HG03432 (cell line): ENCODE results near the gene HSD17B7.
A peak's percentile ranks its signal among the peaks of the same experiment; 100 is the strongest.
"Not testable (repeated sequence)": the region's sequence is repeated elsewhere in the genome, so short reads cannot be mapped to it uniquely, and the experiment has no call there.

Experiments used
- ATAC-seq: cut with Tn5 transposase; IDR thresholded peaks from one replicate; pipeline ENCODE4 v1.9.1; 2021; ENCODE audit warnings: mild to moderate bottlenecking, moderate library complexity; ENCODE audit not compliant: unreplicated experiment

Gene HSD17B7

GRCh38 chr1:162799995-162800830, 9.7 kb downstream of the HSD17B7 start:
- ATAC-seq: not testable (repeated sequence)

GRCh38 chr1:162807503-162807902, 17.0 kb downstream of the HSD17B7 start:
- ATAC-seq: not testable (repeated sequence)

- not testable (repeated sequence) for ATAC-seq
Measured at GRCh38 chr1:162812357-162812756, 21.9 kb downstream of the HSD17B7 start.

DNA sequence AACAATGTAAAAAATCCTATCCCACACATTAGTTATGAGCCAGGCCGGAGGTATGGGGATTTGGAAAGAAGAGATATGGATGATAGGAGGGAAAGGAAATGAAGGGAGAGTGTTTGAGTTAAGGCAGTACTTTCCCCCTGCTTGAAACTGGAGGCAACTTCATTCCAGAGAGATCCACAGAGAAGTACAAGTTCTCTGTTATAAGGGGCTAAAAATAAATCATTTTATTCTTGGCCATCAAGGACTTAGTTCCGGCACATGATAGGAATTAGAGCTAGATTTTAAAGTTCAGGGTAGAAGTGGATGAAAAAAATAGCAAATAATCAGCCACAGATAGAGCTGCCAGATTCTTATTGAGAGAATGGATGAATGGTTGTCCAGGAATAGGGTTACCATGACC, 27.6 kb downstream of the HSD17B7 start:
- ATAC-seq: not testable (repeated sequence)

GRCh38 chr1:162818666-162819065, 28.2 kb downstream of the HSD17B7 start:
- ATAC-seq: not testable (repeated sequence)

GRCh38 chr1:162822391-162823200, 32.1 kb downstream of the HSD17B7 start:
- ATAC-seq: peak; percentile 60

DNA sequence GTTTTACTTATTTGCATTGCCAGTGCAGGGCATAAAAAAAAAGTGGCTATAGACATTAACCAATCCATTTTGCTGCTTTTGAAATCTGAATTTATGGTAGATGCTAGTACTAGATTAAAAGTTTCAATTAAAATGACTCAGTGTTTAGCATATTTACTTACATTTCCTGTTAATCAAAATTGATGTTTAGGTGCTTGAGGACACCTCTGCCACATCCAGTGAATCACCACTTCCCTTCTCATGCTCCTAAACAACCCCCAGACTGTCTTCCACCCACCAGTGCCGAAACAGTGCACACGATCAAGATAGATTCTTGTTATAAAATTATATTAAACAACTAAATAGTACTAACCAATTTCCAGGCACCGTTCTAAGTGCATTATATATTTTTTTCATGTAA, 32.7 kb downstream of the HSD17B7 start:
- no peak for ATAC-seq

DNA sequence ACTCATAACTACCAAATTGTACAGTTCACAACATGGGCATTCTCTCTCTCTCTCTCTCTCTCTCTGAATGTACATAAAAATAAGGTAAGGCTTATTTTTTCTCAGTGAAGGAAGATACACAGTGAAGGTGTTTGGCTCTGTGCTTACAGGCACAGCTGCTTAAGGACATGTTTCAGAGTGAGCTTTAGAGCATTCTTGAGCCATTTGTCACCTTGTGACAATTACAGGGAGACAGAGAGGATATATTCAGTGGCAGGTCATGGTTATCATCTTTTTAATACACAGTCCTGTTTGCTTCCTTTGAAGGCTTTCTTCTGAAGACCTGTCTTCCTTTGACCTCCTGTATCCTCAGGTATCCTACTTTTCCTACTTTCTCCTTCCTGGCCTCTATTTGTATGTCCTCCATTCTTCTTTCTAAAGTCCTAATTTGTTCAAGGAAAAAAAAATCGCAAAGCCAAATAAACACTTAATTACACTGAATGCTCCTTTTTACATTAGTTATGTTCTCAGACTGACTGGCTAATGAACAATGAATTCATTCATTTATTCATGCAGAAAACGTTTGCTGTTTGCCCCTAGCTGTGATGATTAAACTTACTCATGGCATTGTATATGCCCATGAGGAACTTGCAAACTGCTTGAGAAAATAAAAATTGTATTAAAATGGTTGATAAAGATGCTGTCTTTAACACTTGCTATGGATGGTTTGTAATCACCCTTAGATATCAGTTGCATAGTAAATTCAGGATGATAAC, 33.4 kb downstream of the HSD17B7 start:
- no peak for ATAC-seq

DNA sequence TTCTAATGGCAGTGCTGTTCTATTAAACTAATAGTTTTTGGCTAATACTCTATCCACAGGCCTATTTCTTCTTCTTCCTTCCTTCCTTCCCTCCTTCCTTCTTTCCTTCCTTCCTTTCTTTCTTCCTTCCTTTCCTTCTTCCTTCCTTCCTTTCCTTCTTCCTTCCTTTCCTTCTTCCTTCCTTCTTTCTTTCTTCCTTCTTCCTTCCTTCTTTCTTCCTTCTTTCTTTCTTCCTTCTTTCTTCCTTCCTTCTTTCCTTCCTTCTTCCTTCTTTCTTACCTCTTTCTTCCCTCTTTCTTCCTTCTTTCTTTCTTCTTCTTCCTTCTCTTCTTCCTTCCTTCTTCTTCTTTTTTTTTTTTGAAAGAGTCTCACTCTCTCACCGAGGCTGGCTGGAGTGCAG, 38.8 kb downstream of the HSD17B7 start:
- no peak for ATAC-seq

DNA sequence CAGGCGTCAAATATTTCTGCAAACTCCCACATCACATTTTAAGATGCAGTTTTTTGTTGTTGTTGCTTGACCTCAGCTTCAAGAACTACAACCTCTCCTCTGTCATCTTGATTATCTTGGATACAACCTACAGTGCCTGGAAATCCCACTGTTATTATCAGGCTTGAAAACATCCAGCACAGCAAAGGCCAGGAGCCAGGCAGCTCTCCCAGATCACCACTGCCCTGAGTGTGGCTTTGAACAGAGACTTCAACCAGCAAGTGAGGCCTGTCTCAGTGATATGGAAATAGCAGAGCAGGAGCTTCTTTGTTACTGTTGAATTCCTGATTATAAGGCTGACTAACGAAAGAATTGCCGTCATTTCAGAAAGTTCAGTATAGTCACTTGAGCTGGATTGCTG, 42.0 kb downstream of the HSD17B7 start:
- ATAC-seq: no peak

DNA sequence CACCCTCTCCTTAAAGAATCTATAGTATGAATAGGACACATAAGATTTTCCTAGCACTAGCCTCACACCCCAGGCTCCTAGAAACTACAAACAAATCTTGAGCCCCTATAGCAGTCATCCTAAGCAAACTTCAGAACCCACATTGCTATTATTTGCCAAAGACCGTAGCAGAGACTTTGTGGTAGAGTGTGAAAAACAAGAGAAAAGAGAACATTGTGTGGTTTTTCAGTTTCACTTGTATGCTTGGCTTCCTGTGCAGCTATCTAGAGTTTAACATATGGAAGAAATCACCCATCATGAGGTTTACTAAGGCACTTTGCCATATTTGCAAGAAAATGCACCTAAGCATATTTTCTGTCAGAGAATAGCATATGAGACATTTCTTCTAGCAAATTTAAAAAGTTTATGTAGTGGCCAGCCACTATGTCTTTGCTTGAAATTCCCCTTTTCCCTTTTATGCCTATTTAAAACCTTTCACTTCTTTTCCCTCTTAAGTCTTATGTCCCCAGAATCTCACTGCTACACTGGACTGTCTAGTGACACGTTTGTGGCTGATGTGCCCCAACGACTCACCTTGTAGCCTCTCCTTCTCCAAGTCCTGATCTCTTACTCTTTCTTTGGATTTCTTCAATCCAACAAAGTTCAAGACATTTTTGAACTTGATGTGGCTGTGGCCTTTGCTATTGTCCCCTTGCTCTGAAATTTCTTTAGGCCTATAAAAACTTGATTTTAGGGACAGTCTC, 44.8 kb downstream of the HSD17B7 start:
- peak; percentile 96 for ATAC-seq

GRCh38 chr1:162838863-162839262, 48.4 kb downstream of the HSD17B7 start:
- no peak for ATAC-seq

GRCh38 chr1:162840250-162840839, 49.8 kb downstream of the HSD17B7 start:
- no peak for ATAC-seq

DNA sequence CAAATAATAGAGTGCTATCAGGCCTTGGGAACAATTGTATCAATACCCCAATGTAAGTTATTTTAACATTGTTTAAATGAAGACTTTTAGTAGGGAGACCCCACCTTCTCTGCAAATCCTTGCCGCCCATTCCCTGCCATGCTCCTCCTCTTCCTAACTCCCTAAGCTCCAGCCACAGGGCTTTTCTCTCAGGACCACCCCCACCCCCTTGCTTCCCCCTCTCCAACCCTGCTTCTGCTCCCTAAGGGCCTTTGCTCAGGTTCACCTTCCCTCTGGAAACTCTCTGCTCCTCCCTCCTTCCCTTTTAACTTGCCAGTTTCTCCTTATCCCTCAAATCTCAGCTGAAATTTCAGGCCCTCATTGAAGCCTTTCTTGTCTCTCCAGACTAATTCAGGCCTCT, 53.7 kb downstream of the HSD17B7 start:
- ATAC-seq: no peak

DNA sequence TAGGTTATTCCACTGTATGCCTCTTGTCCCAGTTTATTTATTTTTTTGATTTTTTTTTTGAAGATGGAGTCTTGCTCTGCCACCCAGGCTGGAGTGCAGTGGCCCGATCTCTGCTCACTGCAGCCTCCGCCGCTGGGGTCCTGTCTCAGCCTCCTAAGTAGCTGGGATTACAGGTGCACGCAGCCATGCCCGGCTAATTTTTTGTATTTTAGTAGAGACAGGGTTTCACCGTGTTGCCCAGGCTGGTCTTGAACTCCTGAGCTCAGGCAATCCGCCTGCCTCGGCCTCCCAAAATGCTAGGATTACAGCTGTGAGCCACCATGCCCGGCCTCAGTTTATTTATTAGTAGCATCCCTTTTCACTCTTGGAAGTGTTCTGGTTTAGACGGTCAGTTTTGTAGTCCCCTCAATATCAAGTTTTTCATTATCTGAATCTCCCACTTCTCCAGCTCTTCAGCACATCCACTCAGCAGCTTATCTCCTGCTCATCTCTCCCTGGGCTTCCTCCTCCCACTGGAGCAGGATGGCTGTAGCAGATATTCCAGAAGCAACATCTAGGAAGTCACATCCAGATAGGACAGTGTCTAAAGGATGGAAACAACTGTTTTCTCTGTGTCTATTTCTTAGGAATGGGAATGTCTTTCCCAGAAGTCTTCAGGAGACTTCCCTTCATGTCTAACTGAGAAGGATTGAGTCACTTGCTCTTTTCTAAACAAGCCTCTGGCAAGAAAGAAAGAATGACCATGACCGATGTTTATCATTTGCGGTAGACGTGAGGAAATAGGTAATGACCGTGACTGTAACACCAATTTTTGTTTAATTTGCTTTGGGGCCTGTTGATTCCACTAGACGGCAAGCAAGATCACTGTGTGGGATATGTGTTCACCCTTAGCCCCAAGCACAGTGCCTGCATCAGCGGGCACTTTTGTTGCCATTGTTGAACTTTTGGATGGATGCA, 56.0 kb downstream of the HSD17B7 start:
- ATAC-seq: no peak

- peak; percentile 70 for ATAC-seq
Measured at GRCh38 chr1:162847839-162848453, 57.4 kb downstream of the HSD17B7 start.

GRCh38 chr1:162849711-162850110, 59.2 kb downstream of the HSD17B7 start:
- ATAC-seq: no peak

DNA sequence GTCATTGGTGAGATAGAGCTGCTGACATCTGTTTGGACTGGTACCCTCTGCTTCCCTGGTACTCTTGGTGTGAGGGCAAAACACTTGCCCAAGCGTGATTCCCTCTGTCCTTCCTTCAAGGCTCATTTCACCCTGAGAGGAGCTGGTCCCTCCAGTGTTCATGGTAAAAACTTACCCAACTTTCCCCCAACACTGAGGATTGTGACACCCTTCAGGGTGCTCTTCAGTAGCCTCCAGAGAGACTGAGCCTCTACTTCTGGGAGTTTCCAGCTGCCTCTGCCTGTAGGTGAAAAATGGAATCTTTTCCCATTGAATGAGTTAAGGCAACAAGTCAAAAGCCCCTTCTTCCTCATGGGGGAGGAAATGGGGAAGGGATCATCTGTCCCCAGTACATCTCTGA, 60.8 kb downstream of the HSD17B7 start:
- no peak for ATAC-seq
